ENCODE data around the gene GNPNAT1. TPM values are rescaled to one million over a fixed set of nuclear protein-coding genes. Genes with fewer than 3 reads are reported as not detected.

GNPNAT1 gene
- total RNA-seq, 1 donor from 2014 or later: 41.8 TPM

- Histone ChIP-seq H3K9ac (no peak overlapping the region), H3K4me2 (no peak overlapping the region), H3K36me3 (peaks cover 9% of the 10 kb centered on the region), H2AFZ (replicated peaks) (no peak overlapping the region), H3K27me3 (no peaks in the 10 kb centered on the region), H4K20me1 (ENCODE audit: low read depth) (peaks cover 5% of the 10 kb centered on the region), H3K79me2 (ENCODE audit: low read depth) (peaks cover 92% of the 10 kb centered on the region), H3F3A (ENCODE audit: low read depth) (no peaks in the 10 kb centered on the region), H3K4me3 (no peak overlapping the region), H3K27ac (no peak overlapping the region), H3K9me3 (ENCODE audit: low read depth) (no peaks in the 10 kb centered on the region), H3K4me1 (peaks cover 6% of the 10 kb centered on the region)
- H3K9me3 Mint-ChIP-seq: no peaks in the 10 kb centered on the region
- no peak overlapping the region for H3K27ac Mint-ChIP-seq
- no peaks in the 10 kb centered on the region for H3K27me3 Mint-ChIP-seq (ENCODE audit: insufficient read depth, low read depth)
- no peak for TF ChIP-seq EZH2phosphoT487 (IDR thresholded peaks at IDR 0.05)
- H3K4me1 Mint-ChIP-seq: no peaks in the 10 kb centered on the region
- DNase-seq (ENCODE audit: low spot score): no peak
- peaks cover 16% of the 10 kb centered on the region for H3K36me3 Mint-ChIP-seq
- no peak overlapping the region for H3K4me3 Mint-ChIP-seq
Observed at GRCh38 chr14:52741865-52742264, 49.5 kb downstream of the GNPNAT1 start.

- Histone ChIP-seq H3K4me3 (no peak overlapping the region), H3K4me2 (no peak overlapping the region), H3K27ac (no peak overlapping the region), H3K79me2 (ENCODE audit: low read depth) (peaks cover 100% of the 10 kb centered on the region), H2AFZ (replicated peaks) (no peak overlapping the region), H3K36me3 (peaks cover 9% of the 10 kb centered on the region), H3K27me3 (no peaks in the 10 kb centered on the region), H3K9ac (no peak overlapping the region), H4K20me1 (ENCODE audit: low read depth) (peaks cover 12% of the 10 kb centered on the region), H3F3A (ENCODE audit: low read depth) (peaks cover 8% of the 10 kb centered on the region), H3K4me1 (peaks cover 17% of the 10 kb centered on the region), H3K9me3 (ENCODE audit: low read depth) (no peaks in the 10 kb centered on the region)
- no peak overlapping the region for H3K4me3 Mint-ChIP-seq
- no peaks in the 10 kb centered on the region for H3K9me3 Mint-ChIP-seq
- H3K27ac Mint-ChIP-seq: no peak overlapping the region
- no peaks in the 10 kb centered on the region for H3K27me3 Mint-ChIP-seq (ENCODE audit: insufficient read depth, low read depth)
- peaks cover 4% of the 10 kb centered on the region for H3K4me1 Mint-ChIP-seq
- TF ChIP-seq EZH2phosphoT487 (IDR thresholded peaks at IDR 0.05) (no peak), CTCF (IDR thresholded peaks at IDR 0.05) (no peak), EZH2 (IDR thresholded peaks at IDR 0.05) (no peak)
- DNase-seq (ENCODE audit: low spot score): no peak
- peaks cover 16% of the 10 kb centered on the region for H3K36me3 Mint-ChIP-seq
Observed at GRCh38 chr14:52740751-52741150, 50.7 kb downstream of the GNPNAT1 start.

- Mint-ChIP-seq H3K9me3 (peaks cover 2% of the 10 kb centered on the region), H3K36me3 (peaks cover 27% of the 10 kb centered on the region), H3K27ac (no peak overlapping the region), H3K4me3 (no peak overlapping the region), H3K27me3 (ENCODE audit: insufficient read depth, low read depth) (peaks cover 3% of the 10 kb centered on the region), H3K4me1 (peaks cover 13% of the 10 kb centered on the region)
- Histone ChIP-seq H3K4me1 (peaks cover 33% of the 10 kb centered on the region), H4K20me1 (ENCODE audit: low read depth) (peaks cover 17% of the 10 kb centered on the region), H3K27me3 (no peaks in the 10 kb centered on the region), H3F3A (ENCODE audit: low read depth) (peaks cover 29% of the 10 kb centered on the region), H3K27ac (no peak overlapping the region), H3K9me3 (ENCODE audit: low read depth) (no peaks in the 10 kb centered on the region), H3K9ac (no peak overlapping the region), H3K79me2 (ENCODE audit: low read depth) (peaks cover 100% of the 10 kb centered on the region), H3K36me3 (peaks cover 6% of the 10 kb centered on the region), H2AFZ (replicated peaks) (no peak overlapping the region), H3K4me2 (no peak overlapping the region), H3K4me3 (no peak overlapping the region)
- DNase-seq (ENCODE audit: low spot score): no peak
- TF ChIP-seq EZH2phosphoT487 (IDR thresholded peaks at IDR 0.05): no peak
- TF ChIP-seq CTCF (IDR thresholded peaks at IDR 0.05): no peak
- TF ChIP-seq EZH2 (IDR thresholded peaks at IDR 0.05): no peak
Observed at GRCh38 chr14:52738409-52738808, 53.0 kb downstream of the GNPNAT1 start.

- no peaks in the 10 kb centered on the region for H3K9me3 ChIP-seq (ENCODE audit: low read depth)
- H3K4me2 ChIP-seq: peak overlapping the region; percentile 46
- Mint-ChIP-seq H3K4me3 (no peak overlapping the region), H3K36me3 (peaks cover 29% of the 10 kb centered on the region), H3K27me3 (ENCODE audit: insufficient read depth, low read depth) (peaks cover 3% of the 10 kb centered on the region), H3K4me1 (peaks cover 16% of the 10 kb centered on the region), H3K27ac (no peak overlapping the region), H3K9me3 (peaks cover 2% of the 10 kb centered on the region)
- peaks cover 100% of the 10 kb centered on the region for H3K79me2 ChIP-seq (ENCODE audit: low read depth)
- peaks cover 12% of the 10 kb centered on the region for H4K20me1 ChIP-seq (ENCODE audit: low read depth)
- H3K27me3 ChIP-seq: no peaks in the 10 kb centered on the region
- H3K9ac ChIP-seq: no peak overlapping the region
- peak overlapping the region; percentile 21 for H3K4me3 ChIP-seq
- TF ChIP-seq EZH2 (IDR thresholded peaks at IDR 0.05) (no peak), CTCF (IDR thresholded peaks at IDR 0.05) (no peak), EZH2phosphoT487 (IDR thresholded peaks at IDR 0.05) (no peak)
- H2AFZ ChIP-seq (replicated peaks): no peak overlapping the region
- peak; percentile 46 for DNase-seq (ENCODE audit: low spot score)
- peaks cover 38% of the 10 kb centered on the region for H3F3A ChIP-seq (ENCODE audit: low read depth)
- peaks cover 6% of the 10 kb centered on the region for H3K36me3 ChIP-seq
- peaks cover 40% of the 10 kb centered on the region for H3K4me1 ChIP-seq
- H3K27ac ChIP-seq: peak overlapping the region; percentile 19
Observed at GRCh38 chr14:52735921-52736489, 55.4 kb downstream of the GNPNAT1 start.

All from neural progenitor cell (in vitro differentiated cells).